ENCODE data around the gene SRSF1. TPM values are rescaled to one million over a fixed set of nuclear protein-coding genes. Genes with fewer than 3 reads are reported as not detected.

Gene SRSF1
- total and polyA plus RNA-seq, 4 donors: 52.3 to 201 (median 114) TPM

DNA sequence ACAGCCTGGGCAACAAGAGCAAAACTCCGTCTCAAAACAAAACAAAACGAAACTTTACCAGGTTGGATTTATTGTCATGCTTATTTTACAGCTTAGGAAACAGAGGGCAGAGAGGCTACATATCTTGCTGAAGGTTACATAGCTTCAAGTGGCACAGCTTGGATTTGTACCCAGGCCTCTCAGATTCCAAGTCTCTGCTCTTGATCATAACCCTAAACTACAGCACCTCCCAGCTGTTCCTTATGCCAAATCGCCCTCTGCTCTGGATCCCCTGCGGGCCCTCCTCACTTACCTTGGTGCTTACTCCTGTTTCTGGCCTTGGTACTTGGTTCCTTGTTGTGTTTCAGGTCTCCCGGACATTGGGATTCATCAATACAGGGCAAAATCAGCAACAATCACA, 40.2 kb downstream of the SRSF1 start:
- Histone ChIP-seq H3K4me3 (ENCODE audit: low read depth in 1 of 3, low read length in 3 of 3) (no peak overlapping the region), H3K4me1 (ENCODE audit: control insufficient read depth in 4 of 4, insufficient read depth in 4 of 4, low read length in 3 of 4) (peaks cover 0 to 7% (median 1%) of the 10 kb centered on the region in 4 donors), H3K9me3 (ENCODE audit: control insufficient read depth in 4 of 4, low read length in 3 of 4) (no peaks in the 10 kb centered on the region), H3K36me3 (ENCODE audit: control insufficient read depth in 4 of 4, insufficient read depth in 3 of 4, low read depth in 1 of 4, low read length in 3 of 4) (no peaks in the 10 kb centered on the region), H3K9ac (ENCODE audit: low read depth in 1 of 2, low read length in 2 of 2) (no peak overlapping the region), H3K27ac (ENCODE audit: low read depth in 1 of 2, low read length in 2 of 2) (no peak overlapping the region), H3K27me3 (ENCODE audit: control insufficient read depth in 4 of 4, insufficient read depth in 4 of 4, low read length in 3 of 4) (no peaks in the 10 kb centered on the region)
- DNase-seq (ENCODE audit: low spot score): no peak
- TF ChIP-seq, protein P1, sequence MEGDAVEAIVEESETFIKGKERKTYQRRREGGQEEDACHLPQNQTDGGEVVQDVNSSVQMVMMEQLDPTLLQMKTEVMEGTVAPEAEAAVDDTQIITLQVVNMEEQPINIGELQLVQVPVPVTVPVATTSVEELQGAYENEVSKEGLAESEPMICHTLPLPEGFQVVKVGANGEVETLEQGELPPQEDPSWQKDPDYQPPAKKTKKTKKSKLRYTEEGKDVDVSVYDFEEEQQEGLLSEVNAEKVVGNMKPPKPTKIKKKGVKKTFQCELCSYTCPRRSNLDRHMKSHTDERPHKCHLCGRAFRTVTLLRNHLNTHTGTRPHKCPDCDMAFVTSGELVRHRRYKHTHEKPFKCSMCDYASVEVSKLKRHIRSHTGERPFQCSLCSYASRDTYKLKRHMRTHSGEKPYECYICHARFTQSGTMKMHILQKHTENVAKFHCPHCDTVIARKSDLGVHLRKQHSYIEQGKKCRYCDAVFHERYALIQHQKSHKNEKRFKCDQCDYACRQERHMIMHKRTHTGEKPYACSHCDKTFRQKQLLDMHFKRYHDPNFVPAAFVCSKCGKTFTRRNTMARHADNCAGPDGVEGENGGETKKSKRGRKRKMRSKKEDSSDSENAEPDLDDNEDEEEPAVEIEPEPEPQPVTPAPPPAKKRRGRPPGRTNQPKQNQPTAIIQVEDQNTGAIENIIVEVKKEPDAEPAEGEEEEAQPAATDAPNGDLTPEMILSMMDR (IDR thresholded peaks at IDR 0.05; ENCODE audit: low read depth, low read length, missing input control): no peak
- TF ChIP-seq, protein P2, sequence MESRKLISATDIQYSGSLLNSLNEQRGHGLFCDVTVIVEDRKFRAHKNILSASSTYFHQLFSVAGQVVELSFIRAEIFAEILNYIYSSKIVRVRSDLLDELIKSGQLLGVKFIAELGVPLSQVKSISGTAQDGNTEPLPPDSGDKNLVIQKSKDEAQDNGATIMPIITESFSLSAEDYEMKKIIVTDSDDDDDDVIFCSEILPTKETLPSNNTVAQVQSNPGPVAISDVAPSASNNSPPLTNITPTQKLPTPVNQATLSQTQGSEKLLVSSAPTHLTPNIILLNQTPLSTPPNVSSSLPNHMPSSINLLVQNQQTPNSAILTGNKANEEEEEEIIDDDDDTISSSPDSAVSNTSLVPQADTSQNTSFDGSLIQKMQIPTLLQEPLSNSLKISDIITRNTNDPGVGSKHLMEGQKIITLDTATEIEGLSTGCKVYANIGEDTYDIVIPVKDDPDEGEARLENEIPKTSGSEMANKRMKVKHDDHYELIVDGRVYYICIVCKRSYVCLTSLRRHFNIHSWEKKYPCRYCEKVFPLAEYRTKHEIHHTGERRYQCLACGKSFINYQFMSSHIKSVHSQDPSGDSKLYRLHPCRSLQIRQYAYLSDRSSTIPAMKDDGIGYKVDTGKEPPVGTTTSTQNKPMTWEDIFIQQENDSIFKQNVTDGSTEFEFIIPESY (IDR thresholded peaks at IDR 0.05): no peak
- TF ChIP-seq HNF4G (IDR thresholded peaks at IDR 0.05): no peak
- TF ChIP-seq JUND (IDR thresholded peaks at IDR 0.05): no peak
- TF ChIP-seq SP1 (IDR thresholded peaks at IDR 0.05): no peak
- no peak for TF ChIP-seq EGR1 (IDR thresholded peaks at IDR 0.05; ENCODE audit: low read depth in 2 of 2)
- TF ChIP-seq RAD21 (IDR thresholded peaks at IDR 0.05): no peak
- TF ChIP-seq NR2F2 (IDR thresholded peaks at IDR 0.05): no peak
- TF ChIP-seq FOXA2 (IDR thresholded peaks at IDR 0.05): no peak
- no peak for TF ChIP-seq GABPA (IDR thresholded peaks at IDR 0.05 in 1 of 2, conservative IDR thresholded peaks at IDR 0.05 in 1 of 2)
- TF ChIP-seq TAF1 (conservative IDR thresholded peaks at IDR 0.05): no peak
- TF ChIP-seq, protein P3, sequence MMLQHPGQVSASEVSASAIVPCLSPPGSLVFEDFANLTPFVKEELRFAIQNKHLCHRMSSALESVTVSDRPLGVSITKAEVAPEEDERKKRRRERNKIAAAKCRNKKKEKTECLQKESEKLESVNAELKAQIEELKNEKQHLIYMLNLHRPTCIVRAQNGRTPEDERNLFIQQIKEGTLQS (IDR thresholded peaks at IDR 0.05): no peak
- TF ChIP-seq, protein P4, sequence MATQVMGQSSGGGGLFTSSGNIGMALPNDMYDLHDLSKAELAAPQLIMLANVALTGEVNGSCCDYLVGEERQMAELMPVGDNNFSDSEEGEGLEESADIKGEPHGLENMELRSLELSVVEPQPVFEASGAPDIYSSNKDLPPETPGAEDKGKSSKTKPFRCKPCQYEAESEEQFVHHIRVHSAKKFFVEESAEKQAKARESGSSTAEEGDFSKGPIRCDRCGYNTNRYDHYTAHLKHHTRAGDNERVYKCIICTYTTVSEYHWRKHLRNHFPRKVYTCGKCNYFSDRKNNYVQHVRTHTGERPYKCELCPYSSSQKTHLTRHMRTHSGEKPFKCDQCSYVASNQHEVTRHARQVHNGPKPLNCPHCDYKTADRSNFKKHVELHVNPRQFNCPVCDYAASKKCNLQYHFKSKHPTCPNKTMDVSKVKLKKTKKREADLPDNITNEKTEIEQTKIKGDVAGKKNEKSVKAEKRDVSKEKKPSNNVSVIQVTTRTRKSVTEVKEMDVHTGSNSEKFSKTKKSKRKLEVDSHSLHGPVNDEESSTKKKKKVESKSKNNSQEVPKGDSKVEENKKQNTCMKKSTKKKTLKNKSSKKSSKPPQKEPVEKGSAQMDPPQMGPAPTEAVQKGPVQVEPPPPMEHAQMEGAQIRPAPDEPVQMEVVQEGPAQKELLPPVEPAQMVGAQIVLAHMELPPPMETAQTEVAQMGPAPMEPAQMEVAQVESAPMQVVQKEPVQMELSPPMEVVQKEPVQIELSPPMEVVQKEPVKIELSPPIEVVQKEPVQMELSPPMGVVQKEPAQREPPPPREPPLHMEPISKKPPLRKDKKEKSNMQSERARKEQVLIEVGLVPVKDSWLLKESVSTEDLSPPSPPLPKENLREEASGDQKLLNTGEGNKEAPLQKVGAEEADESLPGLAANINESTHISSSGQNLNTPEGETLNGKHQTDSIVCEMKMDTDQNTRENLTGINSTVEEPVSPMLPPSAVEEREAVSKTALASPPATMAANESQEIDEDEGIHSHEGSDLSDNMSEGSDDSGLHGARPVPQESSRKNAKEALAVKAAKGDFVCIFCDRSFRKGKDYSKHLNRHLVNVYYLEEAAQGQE (IDR thresholded peaks at IDR 0.05): no peak
- TF ChIP-seq HNF4A (conservative IDR thresholded peaks at IDR 0.05): no peak
- TF ChIP-seq, protein P5, sequence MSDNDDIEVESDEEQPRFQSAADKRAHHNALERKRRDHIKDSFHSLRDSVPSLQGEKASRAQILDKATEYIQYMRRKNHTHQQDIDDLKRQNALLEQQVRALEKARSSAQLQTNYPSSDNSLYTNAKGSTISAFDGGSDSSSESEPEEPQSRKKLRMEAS (IDR thresholded peaks at IDR 0.05): no peak
- no peak for TF ChIP-seq FOXA1 (IDR thresholded peaks at IDR 0.05)
- TF ChIP-seq YY1 (IDR thresholded peaks at IDR 0.05): no peak
- TF ChIP-seq RXRA (IDR thresholded peaks at IDR 0.05): no peak
- 93% methylated on average over 5 of the region's 5 CpGs for WGBS

All from liver (tissue), 9 donors.